ENCODE measurements around the gene NOXA1. TPM values are rescaled to one million over a fixed set of nuclear protein-coding genes. Genes with fewer than 3 reads are reported as not detected.

NOXA1 gene
- polyA plus RNA-seq, 1 donor from 2014 or later, result 1.7 TPM

GRCh38 chr9:137463931-137464290 lies 40.7 kb downstream of the NOXA1 start:
- Histone ChIP-seq H2AFZ (ENCODE audit: low read depth, low read length) (no peak overlapping the region), H3K79me2 (replicated peaks; ENCODE audit: insufficient read depth, low read length) (no peaks in the 10 kb centered on the region), H3K36me3 (ENCODE audit: insufficient read depth, low read length) (no peaks in the 10 kb centered on the region), H3K9ac (ENCODE audit: low read length) (no peak overlapping the region), H3F3A (ENCODE audit: insufficient read depth, low read length, poor library complexity, severe bottlenecking) (no peaks in the 10 kb centered on the region), H3K27ac (ENCODE audit: low read length) (no peak overlapping the region), H3K9me3 (ENCODE audit: low read length) (no peaks in the 10 kb centered on the region), H3K9me2 (ENCODE audit: insufficient read depth, low read length) (no peaks in the 10 kb centered on the region), H3K4me2 (ENCODE audit: low read length) (no peak overlapping the region), H3K4me3 (ENCODE audit: low read length) (no peak overlapping the region), H3K27me3 (ENCODE audit: insufficient read depth, low read depth, low read length) (no peaks in the 10 kb centered on the region), H4K20me1 (ENCODE audit: insufficient read depth) (no peaks in the 10 kb centered on the region)
- TF ChIP-seq CTCF (IDR thresholded peaks at IDR 0.05; ENCODE audit: poor library complexity, severe bottlenecking) (no peak), SMC3 (conservative IDR thresholded peaks at IDR 0.05; ENCODE audit: poor library complexity) (no peak), EP300 (conservative IDR thresholded peaks at IDR 0.05; ENCODE audit: poor library complexity, severe bottlenecking) (no peak)

GRCh38 chr9:137464291-137464999 lies 41.3 kb downstream of the NOXA1 start:
- Histone ChIP-seq H3F3A (ENCODE audit: insufficient read depth, low read length, poor library complexity, severe bottlenecking) (no peaks in the 10 kb centered on the region), H3K4me2 (ENCODE audit: low read length) (no peak overlapping the region), H3K27me3 (ENCODE audit: insufficient read depth, low read depth, low read length) (no peaks in the 10 kb centered on the region), H3K9me2 (ENCODE audit: insufficient read depth, low read length) (no peaks in the 10 kb centered on the region), H2AFZ (ENCODE audit: low read depth, low read length) (no peak overlapping the region), H3K27ac (ENCODE audit: low read length) (no peak overlapping the region), H3K4me3 (ENCODE audit: low read length) (no peak overlapping the region), H4K20me1 (ENCODE audit: insufficient read depth) (no peaks in the 10 kb centered on the region), H3K9me3 (ENCODE audit: low read length) (no peaks in the 10 kb centered on the region), H3K36me3 (ENCODE audit: insufficient read depth, low read length) (no peaks in the 10 kb centered on the region), H3K79me2 (replicated peaks; ENCODE audit: insufficient read depth, low read length) (no peaks in the 10 kb centered on the region), H3K9ac (ENCODE audit: low read length) (no peak overlapping the region)
- TF ChIP-seq EZH2 (IDR thresholded peaks at IDR 0.05; ENCODE audit: borderline replicate concordance, insufficient read depth, low read length, poor library complexity, severe bottlenecking) (no peak), RAD21 (conservative IDR thresholded peaks at IDR 0.05) (no peak), TAF1 (IDR thresholded peaks at IDR 0.05; ENCODE audit: low read depth) (no peak), REST (IDR thresholded peaks at IDR 0.05; ENCODE audit: borderline replicate concordance) (no peak), EP300 (conservative IDR thresholded peaks at IDR 0.05; ENCODE audit: poor library complexity, severe bottlenecking) (no peak), MXI1 (conservative IDR thresholded peaks at IDR 0.05; ENCODE audit: poor library complexity, severe bottlenecking) (no peak), POLR2AphosphoS5 (IDR thresholded peaks at IDR 0.05) (no peak), CTCF (IDR thresholded peaks at IDR 0.05; ENCODE audit: poor library complexity, severe bottlenecking) (no peak), SMC3 (conservative IDR thresholded peaks at IDR 0.05; ENCODE audit: poor library complexity) (no peak)

All from neural cell (in vitro differentiated cells).